Activated CD8-positive, alpha-beta memory T cell treated with anti-CD3 and anti-CD28 coated beads, Interleukin-2, amount 10 ng/mL, durations not matched to agents 7 days and 5 days (primary cell): ENCODE data around the gene TBC1D9B. TPM values are rescaled to one million over a fixed set of nuclear protein-coding genes. Genes with fewer than 3 reads are reported as not detected.
A peak's percentile ranks its signal among the peaks of the same experiment; 100 is the strongest.
"Not testable (repeated sequence)": the region's sequence is repeated elsewhere in the genome, so short reads cannot be mapped to it uniquely, and the experiment has no call there.

Experiments
- ATAC-seq: fragments of 150-1000 bp; cut with Tn5 transposase; one replicate; pipeline ENCODE4 v1.10.0; 2021; ENCODE audit warnings: moderate library complexity
- CTCF ChIA-PET: fragments of 350-600 bp; sonication (Branson Sonifier 250); formaldehyde crosslinking; loops from one replicate; lab custom pipeline; 2021; ENCODE audit warnings: antibody characterized with exemption; lab: Charles Lee
- DNase-seq: peaks from one replicate; pipeline ENCODE4 v3.0.0-alpha.2; 2020
- H3K27ac Mint-ChIP-seq: one replicate; pipeline ENCODE4 v1.8.0; 2021; ENCODE audit warnings: mild to moderate bottlenecking, mixed read lengths
- H3K27me3 Mint-ChIP-seq: one replicate; pipeline ENCODE4 v1.8.0; 2021; ENCODE audit warnings: mixed read lengths
- H3K36me3 Mint-ChIP-seq: one replicate; pipeline ENCODE4 v1.8.0; 2021; ENCODE audit warnings: mild to moderate bottlenecking, mixed read lengths
- H3K4me1 Mint-ChIP-seq: one replicate; pipeline ENCODE4 v1.8.0; 2021; ENCODE audit warnings: mixed read lengths
- H3K4me3 Mint-ChIP-seq: one replicate; pipeline ENCODE4 v1.8.0; 2021; ENCODE audit warnings: mild to moderate bottlenecking, moderate library complexity, mixed read lengths
- H3K9me3 Mint-ChIP-seq: one replicate; pipeline ENCODE4 v1.8.0; 2022; ENCODE audit warnings: low read depth, mixed read lengths
- total RNA-seq, 2 experiments: library from RNA; stranded (reverse); gene quantifications; one replicate each; pipeline ENCODE4 v1.2.3, GENCODE V29; 2021

TBC1D9B gene
- total RNA-seq, 2 experiments from 2014 or later: 71.6 to 83.3 TPM

- H3K36me3 Mint-ChIP-seq: peaks cover 8% of the 10 kb centered on the region
- ATAC-seq (no peak), DNase-seq (no peak)
- no peaks in the 10 kb centered on the region for H3K9me3 Mint-ChIP-seq
- H3K4me1 Mint-ChIP-seq: peaks cover 12% of the 10 kb centered on the region
- H3K4me3 Mint-ChIP-seq: no peak overlapping the region
- H3K27ac Mint-ChIP-seq: no peak overlapping the region
- no peaks in the 10 kb centered on the region for H3K27me3 Mint-ChIP-seq
- CTCF ChIA-PET: no interaction called here
Observed at GRCh38 chr5:179854356-179854755, 53.3 kb downstream of the TBC1D9B start.

DNA sequence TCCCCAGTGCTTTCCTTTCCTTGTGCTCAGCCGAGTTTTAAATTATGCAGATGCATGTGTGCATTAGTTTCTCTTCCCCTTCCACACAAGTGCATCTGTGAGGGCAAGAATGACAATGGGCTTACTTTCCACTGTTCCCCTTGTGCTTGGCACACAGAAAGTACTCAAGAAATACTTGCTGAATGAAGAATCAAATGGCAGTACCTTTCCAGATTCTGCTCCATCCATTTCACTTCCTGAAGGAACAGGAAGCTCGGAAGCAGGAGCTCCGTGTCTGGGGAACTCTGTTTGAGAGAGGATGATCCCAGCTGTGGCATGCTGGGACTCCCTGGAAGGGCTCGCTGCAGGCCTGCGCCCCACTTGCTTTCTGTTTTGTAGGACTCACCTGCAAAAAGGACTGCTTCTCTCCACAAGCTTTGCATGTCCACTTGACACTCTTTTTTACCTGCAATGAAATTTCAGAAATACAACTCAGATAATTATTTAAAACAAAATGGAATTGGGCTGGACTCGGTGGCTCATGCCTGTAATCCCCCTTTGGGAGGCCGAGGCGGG lies 54.6 kb downstream of the TBC1D9B start:
- CTCF ChIA-PET: interaction anchor here (1.1 to 3.3 kb wide), 2 partner anchors 30 to 51 kb away, joined by 3 to 11 read pairs; no protein-coding TSS in a partner anchor
- no peaks in the 10 kb centered on the region for H3K27me3 Mint-ChIP-seq
- no peak for DNase-seq
- no peak for ATAC-seq
- peaks cover 10% of the 10 kb centered on the region for H3K4me1 Mint-ChIP-seq
- no peak overlapping the region for H3K27ac Mint-ChIP-seq
- H3K9me3 Mint-ChIP-seq: no peaks in the 10 kb centered on the region
- peaks cover 8% of the 10 kb centered on the region for H3K36me3 Mint-ChIP-seq
- no peak overlapping the region for H3K4me3 Mint-ChIP-seq

DNA sequence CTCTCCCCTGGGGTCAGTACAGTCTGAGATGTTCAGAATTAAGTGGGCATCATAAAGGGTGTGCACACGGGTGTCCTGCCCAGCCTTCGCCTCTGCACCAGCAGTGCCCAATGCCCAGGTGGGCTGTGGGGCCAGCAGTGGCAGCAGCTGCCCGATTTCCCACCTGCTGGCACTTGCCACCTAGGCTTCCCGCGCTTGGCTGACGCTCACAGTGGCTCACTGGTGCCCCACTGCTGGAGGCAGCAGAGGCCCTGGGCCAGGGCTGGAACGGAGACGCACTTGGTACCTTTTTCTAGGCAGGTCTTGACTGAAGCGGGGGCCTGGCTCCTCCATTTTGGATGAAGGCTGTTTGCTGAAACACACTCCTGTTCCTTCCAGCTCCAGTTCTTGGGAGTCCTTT lies 66.1 kb downstream of the TBC1D9B start:
- no peak overlapping the region for H3K27ac Mint-ChIP-seq
- peaks cover 21% of the 10 kb centered on the region for H3K36me3 Mint-ChIP-seq
- no peak for ATAC-seq
- DNase-seq: no peak
- H3K4me3 Mint-ChIP-seq: no peak overlapping the region
- H3K9me3 Mint-ChIP-seq: peaks cover 3% of the 10 kb centered on the region
- no peaks in the 10 kb centered on the region for H3K27me3 Mint-ChIP-seq
- peaks cover 10% of the 10 kb centered on the region for H3K4me1 Mint-ChIP-seq
- CTCF ChIA-PET: no interaction called here

- DNase-seq: no peak
- Mint-ChIP-seq H3K36me3 (peaks cover 24% of the 10 kb centered on the region), H3K27ac (no peak overlapping the region), H3K27me3 (no peaks in the 10 kb centered on the region), H3K9me3 (peaks cover 3% of the 10 kb centered on the region), H3K4me1 (peaks cover 18% of the 10 kb centered on the region), H3K4me3 (no peak overlapping the region)
- CTCF ChIA-PET: no interaction called here
- no peak for ATAC-seq
Observed at GRCh38 chr5:179840766-179841165, 66.9 kb downstream of the TBC1D9B start.

- peaks cover 3% of the 10 kb centered on the region for H3K9me3 Mint-ChIP-seq
- H3K27ac Mint-ChIP-seq: no peak overlapping the region
- H3K4me1 Mint-ChIP-seq: peaks cover 22% of the 10 kb centered on the region
- CTCF ChIA-PET: no interaction called here
- peaks cover 28% of the 10 kb centered on the region for H3K36me3 Mint-ChIP-seq
- no peaks in the 10 kb centered on the region for H3K27me3 Mint-ChIP-seq
- DNase-seq (no peak), ATAC-seq (no peak)
- no peak overlapping the region for H3K4me3 Mint-ChIP-seq
Observed at GRCh38 chr5:179840321-179840720, 67.4 kb downstream of the TBC1D9B start.

GRCh38 chr5:179839328-179840256 lies 68.1 kb downstream of the TBC1D9B start:
- Mint-ChIP-seq H3K4me1 (peaks cover 23% of the 10 kb centered on the region), H3K27ac (peak overlapping the region; percentile 15), H3K4me3 (no peak overlapping the region), H3K36me3 (peaks cover 24% of the 10 kb centered on the region), H3K9me3 (no peaks in the 10 kb centered on the region), H3K27me3 (no peaks in the 10 kb centered on the region)
- ATAC-seq (no peak), DNase-seq (no peak)
- CTCF ChIA-PET: no interaction called here

- Mint-ChIP-seq H3K4me3 (peak overlapping the region; percentile 64), H3K36me3 (peaks cover 37% of the 10 kb centered on the region), H3K27ac (peak overlapping the region; percentile 90), H3K9me3 (no peaks in the 10 kb centered on the region), H3K4me1 (peaks cover 23% of the 10 kb centered on the region), H3K27me3 (no peaks in the 10 kb centered on the region)
- CTCF ChIA-PET: interaction anchor here (0.8 to 1.9 kb wide), 8 partner anchors 10 to 253 kb away, joined by 3 to 12 read pairs (median 4); partner anchors contain the start of genes MGAT4B and SQSTM1
- ATAC-seq (no peak), DNase-seq (no peak)
Observed at GRCh38 chr5:179837076-179838011, 70.4 kb downstream of the TBC1D9B start.

- Mint-ChIP-seq H3K4me1 (peaks cover 23% of the 10 kb centered on the region), H3K36me3 (peaks cover 41% of the 10 kb centered on the region), H3K27me3 (no peaks in the 10 kb centered on the region), H3K9me3 (no peaks in the 10 kb centered on the region), H3K4me3 (peak overlapping the region; percentile 64), H3K27ac (peak overlapping the region; percentile 90)
- DNase-seq (peak; percentile 81), ATAC-seq (peak; percentile 96)
- CTCF ChIA-PET: interaction anchor here (0.8 to 1.9 kb wide), 7 partner anchors 11 to 254 kb away, joined by 3 to 12 read pairs (median 4); partner anchors contain the start of genes MGAT4B and SQSTM1
Observed at GRCh38 chr5:179836225-179837019, 71.3 kb downstream of the TBC1D9B start.

- H3K27ac Mint-ChIP-seq, H3K27me3 Mint-ChIP-seq, DNase-seq, CTCF ChIA-PET, H3K9me3 Mint-ChIP-seq, H3K4me3 Mint-ChIP-seq, ATAC-seq: not testable (repeated sequence)
- Mint-ChIP-seq H3K36me3 (peaks cover 51% of the 10 kb centered on the region), H3K4me1 (peaks cover 23% of the 10 kb centered on the region)
Observed at GRCh38 chr5:179834871-179835270, 72.8 kb downstream of the TBC1D9B start.

GRCh38 chr5:179834120-179834519 lies 73.6 kb downstream of the TBC1D9B start:
- Mint-ChIP-seq H3K9me3 (no peaks in the 10 kb centered on the region), H3K4me1 (peaks cover 23% of the 10 kb centered on the region), H3K4me3 (no peak overlapping the region), H3K36me3 (peaks cover 59% of the 10 kb centered on the region), H3K27me3 (no peaks in the 10 kb centered on the region), H3K27ac (no peak overlapping the region)
- DNase-seq (no peak), ATAC-seq (no peak)
- CTCF ChIA-PET: no interaction called here

DNA sequence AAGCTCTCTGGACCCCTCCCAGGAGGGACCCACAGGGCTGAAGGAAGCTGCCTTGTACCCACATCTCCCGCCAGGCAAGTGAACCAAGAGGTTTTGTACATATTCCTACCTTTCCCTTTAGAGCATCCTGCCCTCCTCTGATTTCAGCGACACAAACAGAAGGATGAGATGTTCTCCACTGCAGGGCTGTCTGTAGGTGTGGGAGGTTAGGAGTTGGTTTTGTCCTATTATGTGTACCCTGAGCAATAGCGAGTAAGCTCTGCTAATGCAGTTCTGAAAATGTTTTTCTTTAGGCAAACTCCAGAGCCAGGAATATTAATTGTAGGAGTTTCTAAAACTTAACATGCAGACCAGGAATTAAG lies 74.0 kb downstream of the TBC1D9B start:
- Mint-ChIP-seq H3K27ac (no peak overlapping the region), H3K36me3 (peaks cover 62% of the 10 kb centered on the region), H3K4me1 (peaks cover 23% of the 10 kb centered on the region), H3K27me3 (no peaks in the 10 kb centered on the region), H3K4me3 (no peak overlapping the region), H3K9me3 (no peaks in the 10 kb centered on the region)
- CTCF ChIA-PET: no interaction called here
- no peak for ATAC-seq
- DNase-seq: no peak

- Mint-ChIP-seq H3K4me3 (no peak overlapping the region), H3K27ac (no peak overlapping the region), H3K36me3 (peaks cover 65% of the 10 kb centered on the region), H3K27me3 (no peaks in the 10 kb centered on the region), H3K4me1 (peaks cover 23% of the 10 kb centered on the region), H3K9me3 (no peaks in the 10 kb centered on the region)
- ATAC-seq: no peak
- DNase-seq: no peak
- CTCF ChIA-PET: interaction anchor here (0.6 to 1.3 kb wide), 3 partner anchors 23 to 70 kb away, joined by 3 to 5 read pairs (median 3); no protein-coding TSS in a partner anchor
Observed at GRCh38 chr5:179833056-179833708, 74.5 kb downstream of the TBC1D9B start.
